Loucy (cell line): ENCODE measurements around the gene SSX2.
"Not testable (repeated sequence)": the region's sequence is repeated elsewhere in the genome, so short reads cannot be mapped to it uniquely, and the experiment has no call there.

Experiments
- H2AFZ ChIP-seq: fragments of 200-600 bp; sonication (generic); 2 replicates; pipeline ENCODE4 v1.6.0; 2016; ENCODE audit warnings: antibody characterized with exemption, mild to moderate bottlenecking, low read length, moderate library complexity
- H3F3A ChIP-seq: fragments of 200-600 bp; 2 replicates; pipeline ENCODE4 v1.6.0; 2016; ENCODE audit warnings: antibody characterized with exemption, low read depth, mild to moderate bottlenecking
- H3K27me3 ChIP-seq: fragments of 200-600 bp; sonication (generic); 2 replicates; pipeline ENCODE4 v1.6.1; 2014; ENCODE audit warnings: low read length, mild to moderate bottlenecking; ENCODE audit not compliant: insufficient read depth, poor library complexity, severe bottlenecking
- H3K36me3 ChIP-seq: fragments of 200-600 bp; sonication (generic); 2 replicates; pipeline ENCODE4 v1.6.1; 2016; ENCODE audit warnings: low read length; ENCODE audit not compliant: insufficient read depth
- H3K4me1 ChIP-seq: fragments of 200-600 bp; sonication (generic); 2 replicates; pipeline ENCODE4 v1.5.1; 2014; ENCODE audit warnings: low read length, mild to moderate bottlenecking; ENCODE audit not compliant: insufficient read depth, poor library complexity, severe bottlenecking
- H3K4me2 ChIP-seq: fragments of 200-600 bp; sonication (generic); 2 replicates; pipeline ENCODE4 v1.6.0; 2014; ENCODE audit warnings: antibody characterized with exemption, low read length, low read depth, mild to moderate bottlenecking; ENCODE audit not compliant: poor library complexity, severe bottlenecking
- H3K4me3 ChIP-seq: fragments of 200-600 bp; sonication (generic); 2 replicates; pipeline ENCODE4 v1.5.1; 2014; ENCODE audit warnings: low read length, mild to moderate bottlenecking, mixed read lengths; ENCODE audit not compliant: poor library complexity, severe bottlenecking
- H3K79me2 ChIP-seq: fragments of 200-600 bp; sonication (generic); 2 replicates; pipeline ENCODE4 v1.6.1; 2014; ENCODE audit warnings: low read length; ENCODE audit not compliant: insufficient read depth
- H3K9ac ChIP-seq: fragments of 200-600 bp; sonication (generic); 2 replicates; pipeline ENCODE4 v1.6.0; 2014; ENCODE audit warnings: mild to moderate bottlenecking, low read depth, low read length, moderate library complexity; ENCODE audit not compliant: poor library complexity, severe bottlenecking
- H3K9me2 ChIP-seq: fragments of 200-600 bp; sonication (generic); replicated peaks from 2 replicates; pipeline ENCODE4 v1.6.1; 2016; ENCODE audit warnings: low read depth, low read length, mixed read lengths
- H3K9me3 ChIP-seq: fragments of 200-600 bp; sonication (generic); 2 replicates; pipeline ENCODE4 v1.6.1; 2014; ENCODE audit warnings: mild to moderate bottlenecking, antibody characterized with exemption, low read length, low read depth; ENCODE audit not compliant: insufficient read depth
- H4K20me1 ChIP-seq: fragments of 200-600 bp; sonication (generic); 2 replicates; pipeline ENCODE4 v1.6.0; 2014; ENCODE audit warnings: antibody characterized with exemption, low read length, mild to moderate bottlenecking; ENCODE audit not compliant: insufficient read depth, poor library complexity, severe bottlenecking

The SSX2 gene

DNA sequence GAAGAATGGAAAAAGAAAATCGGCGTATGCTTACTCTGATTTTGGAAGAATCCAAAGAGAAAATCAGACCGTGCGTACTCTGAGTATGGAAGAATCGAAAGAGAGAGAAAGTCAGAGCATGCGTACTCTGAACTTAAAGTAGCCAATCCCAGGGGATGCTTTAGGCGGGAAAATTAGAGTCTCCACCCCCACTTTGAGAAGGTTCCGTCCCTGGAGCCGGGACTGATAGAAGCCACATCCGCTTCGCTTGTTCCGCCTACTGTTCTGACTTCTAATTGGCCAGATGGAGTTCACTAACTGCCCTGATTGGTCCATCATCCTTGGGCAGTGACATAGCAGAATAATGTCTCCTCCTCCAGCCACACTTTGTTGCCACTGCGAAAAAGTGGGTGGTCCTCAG, at the start of gene SSX2:
Gene SSX2 (minus strand): TSS at position 101 of the 400 bp plus-strand sequence. CDS start 1,429 bp downstream, outside the sequence.
- not testable (repeated sequence) for H3K9ac ChIP-seq, H3K4me3 ChIP-seq, H3K9me2 ChIP-seq, H2AFZ ChIP-seq, H3K79me2 ChIP-seq, H3K27me3 ChIP-seq, H4K20me1 ChIP-seq, H3K36me3 ChIP-seq, H3K4me1 ChIP-seq, H3K4me2 ChIP-seq, H3F3A ChIP-seq, H3K9me3 ChIP-seq

DNA sequence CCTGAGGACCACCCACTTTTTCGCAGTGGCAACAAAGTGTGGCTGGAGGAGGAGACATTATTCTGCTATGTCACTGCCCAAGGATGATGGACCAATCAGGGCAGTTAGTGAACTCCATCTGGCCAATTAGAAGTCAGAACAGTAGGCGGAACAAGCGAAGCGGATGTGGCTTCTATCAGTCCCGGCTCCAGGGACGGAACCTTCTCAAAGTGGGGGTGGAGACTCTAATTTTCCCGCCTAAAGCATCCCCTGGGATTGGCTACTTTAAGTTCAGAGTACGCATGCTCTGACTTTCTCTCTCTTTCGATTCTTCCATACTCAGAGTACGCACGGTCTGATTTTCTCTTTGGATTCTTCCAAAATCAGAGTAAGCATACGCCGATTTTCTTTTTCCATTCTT, 44.0 kb upstream of the SSX2 start, which contains the start of gene SSX2B:
Gene SSX2B (plus strand): TSS at position 301 of the 400 bp plus-strand sequence. CDS start 1,429 bp downstream, outside the sequence.
- not testable (repeated sequence) for H3K9me2 ChIP-seq, H3K4me2 ChIP-seq, H3F3A ChIP-seq, H3K9me3 ChIP-seq, H3K36me3 ChIP-seq, H3K27me3 ChIP-seq, H3K9ac ChIP-seq, H2AFZ ChIP-seq, H4K20me1 ChIP-seq, H3K4me1 ChIP-seq, H3K4me3 ChIP-seq, H3K79me2 ChIP-seq

- not testable (repeated sequence) for H4K20me1 ChIP-seq, H3K9me2 ChIP-seq, H2AFZ ChIP-seq, H3F3A ChIP-seq, H3K4me1 ChIP-seq, H3K79me2 ChIP-seq, H3K4me2 ChIP-seq, H3K9me3 ChIP-seq, H3K4me3 ChIP-seq, H3K36me3 ChIP-seq, H3K9ac ChIP-seq, H3K27me3 ChIP-seq
Measured at GRCh38 chrX:52692034-52692433, 14.9 kb downstream of the SSX2 start.

DNA sequence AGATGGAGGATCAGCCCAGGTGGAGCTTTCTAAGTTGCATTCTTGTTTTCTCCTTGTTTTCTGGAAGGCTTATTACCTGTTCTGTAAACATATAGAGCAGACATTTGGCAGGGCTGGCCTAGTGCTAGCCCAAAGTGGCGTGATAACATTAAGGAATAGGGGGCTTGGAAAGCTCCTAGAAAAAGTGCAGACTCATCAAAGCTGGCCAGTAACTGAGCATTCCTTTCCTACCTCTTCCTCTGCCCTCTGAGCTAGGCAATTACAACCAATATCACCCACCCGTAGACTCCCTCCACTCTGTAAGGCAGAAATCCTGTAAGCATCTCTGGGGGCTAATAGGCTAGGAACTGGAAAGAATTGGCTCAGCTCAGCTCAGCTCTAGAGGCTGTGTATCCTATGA, 44.8 kb downstream of the SSX2 start:
- H3K27me3 ChIP-seq, H3K36me3 ChIP-seq, H3K79me2 ChIP-seq, H4K20me1 ChIP-seq, H3K9ac ChIP-seq, H3K9me3 ChIP-seq, H3K4me1 ChIP-seq, H2AFZ ChIP-seq, H3K4me2 ChIP-seq, H3K4me3 ChIP-seq, H3K9me2 ChIP-seq, H3F3A ChIP-seq: not testable (repeated sequence)

- not testable (repeated sequence) for H3F3A ChIP-seq, H3K36me3 ChIP-seq, H3K9ac ChIP-seq, H3K4me3 ChIP-seq, H3K9me2 ChIP-seq, H3K4me1 ChIP-seq, H3K27me3 ChIP-seq, H4K20me1 ChIP-seq, H3K4me2 ChIP-seq, H3K79me2 ChIP-seq, H3K9me3 ChIP-seq, H2AFZ ChIP-seq
Measured at GRCh38 chrX:52655475-52655874, 51.5 kb downstream of the SSX2 start.

DNA sequence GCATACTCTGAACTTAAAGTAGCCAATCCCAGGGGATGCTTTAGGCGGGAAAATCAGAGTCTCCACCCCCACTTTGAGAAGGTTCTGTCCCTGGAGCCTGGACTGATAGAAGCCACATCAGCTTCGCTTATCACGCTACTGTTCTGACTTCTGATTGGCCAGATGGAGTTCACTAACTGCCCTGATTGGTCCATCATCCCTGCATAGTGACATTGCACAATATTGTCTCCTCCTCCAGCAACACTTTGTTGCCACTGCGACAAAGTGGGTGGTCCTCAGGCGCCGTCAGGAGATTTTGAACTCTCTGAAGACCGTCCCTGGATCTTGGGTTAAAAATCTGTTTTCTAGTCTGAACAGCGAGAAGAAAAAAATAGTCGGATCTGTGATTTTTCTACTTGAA, 52.2 kb downstream of the SSX2 start, which contains the start of gene SSX7:
Gene SSX7 (minus strand): TSS at position 101 of the 400 bp plus-strand sequence. CDS start 1,428 bp downstream, outside the sequence.
- not testable (repeated sequence) for H3K27me3 ChIP-seq, H3F3A ChIP-seq, H3K9me3 ChIP-seq, H3K79me2 ChIP-seq, H3K36me3 ChIP-seq, H3K9me2 ChIP-seq, H3K4me2 ChIP-seq, H3K4me3 ChIP-seq, H2AFZ ChIP-seq, H3K4me1 ChIP-seq, H3K9ac ChIP-seq, H4K20me1 ChIP-seq

DNA sequence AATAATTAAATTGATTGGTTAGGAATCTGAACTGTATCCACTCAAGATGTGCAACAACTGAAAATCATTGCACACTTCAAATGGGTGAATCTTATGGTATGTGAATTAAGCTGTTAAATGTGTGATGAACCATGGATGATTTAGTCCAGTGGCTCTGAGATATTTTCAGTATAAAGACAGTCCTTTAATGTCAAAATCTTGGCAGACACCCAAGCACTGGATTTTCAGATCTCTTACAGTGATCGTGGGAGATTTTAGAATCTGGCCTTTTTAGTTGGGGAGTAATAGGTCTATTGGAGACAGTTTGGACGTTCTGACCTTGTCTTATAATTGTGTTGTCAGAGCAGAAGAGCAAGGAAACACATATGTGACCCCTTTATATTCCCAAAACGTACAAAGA, 56.3 kb downstream of the SSX2 start:
- not testable (repeated sequence) for H3K27me3 ChIP-seq, H4K20me1 ChIP-seq, H3K9ac ChIP-seq, H3K4me1 ChIP-seq, H3K4me2 ChIP-seq, H3K4me3 ChIP-seq, H3F3A ChIP-seq, H3K9me3 ChIP-seq, H3K9me2 ChIP-seq, H3K79me2 ChIP-seq, H3K36me3 ChIP-seq, H2AFZ ChIP-seq

- not testable (repeated sequence) for H3K4me3 ChIP-seq, H3F3A ChIP-seq, H4K20me1 ChIP-seq, H3K27me3 ChIP-seq, H2AFZ ChIP-seq, H3K9me2 ChIP-seq, H3K9ac ChIP-seq, H3K79me2 ChIP-seq, H3K9me3 ChIP-seq, H3K4me2 ChIP-seq, H3K36me3 ChIP-seq, H3K4me1 ChIP-seq
Measured at GRCh38 chrX:52648956-52649355, 58.0 kb downstream of the SSX2 start.
